IMR-90 (cell line): ENCODE measurements around the gene FAM186B. TPM values are rescaled to one million over a fixed set of nuclear protein-coding genes. Genes with fewer than 3 reads are reported as not detected.
A peak's percentile ranks its signal among the peaks of the same experiment; 100 is the strongest.

Experiments
- ATAC-seq: fragments of 200-7000 bp; cut with Tn5 transposase; 2 replicates; pipeline ENCODE4 v1.9.1; 2020; ENCODE audit warnings: low read depth, mild to moderate bottlenecking, moderate library complexity
- BruUV-seq: library from RNA; stranded (reverse); fragments of 400-500 nt; replicated peaks from 2 replicates; lab custom pipeline; 2021; lab: Mats Ljungman, UMichigan
- CTCF ChIA-PET: fragments of 300-600 bp; formaldehyde crosslinking; extraction: SDS; loops from one replicate; lab custom pipeline; 2021; ENCODE audit warnings: antibody characterized with exemption; lab: Yijun Ruan, JAX
- POLR2A ChIA-PET: fragments of 300-600 bp; sonication (Branson Sonifier 250); formaldehyde crosslinking; loops from one replicate; lab custom pipeline; 2022; ENCODE audit warnings: antibody characterized with exemption; ENCODE audit not compliant: unreplicated experiment; lab: Charles Lee
- DNase-seq: peaks from one replicate; pipeline ENCODE4 v3.0.0; 2013
- H2AFZ ChIP-seq: replicated peaks from 2 replicates; pipeline ENCODE3; 2013; ENCODE audit warnings: low read length, mild to moderate bottlenecking; ENCODE audit not compliant: poor library complexity
- H2AK5ac ChIP-seq: 2 replicates; pipeline ENCODE4 v1.6.1; 2013; ENCODE audit warnings: low read depth, low read length, inconsistent platforms
- H2AK9ac ChIP-seq: replicated peaks from 2 replicates; pipeline ENCODE3; 2013; ENCODE audit warnings: mild to moderate bottlenecking, low read depth, low read length, moderate library complexity; ENCODE audit not compliant: poor library complexity
- H2BK120ac ChIP-seq: 2 replicates; pipeline ENCODE4 v1.6.1; 2013; ENCODE audit warnings: low read depth, low read length, inconsistent platforms
- H2BK15ac ChIP-seq: 3 replicates; pipeline ENCODE4 v1.6.1; 2013; ENCODE audit warnings: low read depth, low read length, inconsistent platforms
- H2BK20ac ChIP-seq: 2 replicates; pipeline ENCODE4 v1.6.1; 2013; ENCODE audit warnings: low read depth, mild to moderate bottlenecking, inconsistent platforms, low read length, moderate library complexity
- H2BK5ac ChIP-seq: 2 replicates; pipeline ENCODE4 v1.6.1; 2013; ENCODE audit warnings: mild to moderate bottlenecking, low read depth, low read length, inconsistent platforms; ENCODE audit not compliant: poor library complexity, severe bottlenecking
- H3K14ac ChIP-seq: replicated peaks from 2 replicates; pipeline ENCODE4 v1.6.1; 2013; ENCODE audit warnings: low read depth, low read length, inconsistent platforms
- H3K18ac ChIP-seq: 2 replicates; pipeline ENCODE4 v1.6.1; 2013; ENCODE audit warnings: low read depth, low read length, control low read depth
- H3K23ac ChIP-seq: 2 replicates; pipeline ENCODE4 v1.6.1; 2013; ENCODE audit warnings: low read depth, low read length, inconsistent platforms
- H3K27ac ChIP-seq: 2 replicates; pipeline ENCODE4 v1.5.1; 2013; ENCODE audit warnings: mild to moderate bottlenecking, control low read depth, low read length; ENCODE audit not compliant: insufficient read depth
- H3K27me3 ChIP-seq: 2 replicates; pipeline ENCODE4 v1.6.1; 2013; ENCODE audit warnings: low read length; ENCODE audit not compliant: control insufficient read depth, insufficient read depth
- H3K36me3 ChIP-seq: 2 replicates; pipeline ENCODE4 v1.6.1; 2013; ENCODE audit warnings: low read length, mixed read lengths; ENCODE audit not compliant: control insufficient read depth, insufficient read depth
- H3K4ac ChIP-seq: 2 replicates; pipeline ENCODE4 v1.6.1; 2013; ENCODE audit warnings: low read depth, low read length, inconsistent platforms
- H3K4me1 ChIP-seq: 2 replicates; pipeline ENCODE4 v1.6.1; 2013; ENCODE audit warnings: low read length, mixed read lengths; ENCODE audit not compliant: control insufficient read depth, insufficient read depth
- H3K4me2 ChIP-seq: 2 replicates; pipeline ENCODE4 v1.6.1; 2013; ENCODE audit warnings: low read depth, mild to moderate bottlenecking, control low read depth, low read length, moderate library complexity
- H3K4me3 ChIP-seq: 2 replicates; pipeline ENCODE4 v1.5.1; 2013; ENCODE audit warnings: low read depth, mild to moderate bottlenecking, control low read depth, low read length, moderate library complexity; ENCODE audit not compliant: insufficient read depth
- H3K56ac ChIP-seq: 2 replicates; pipeline ENCODE4 v1.6.1; 2013; ENCODE audit warnings: low read length, inconsistent platforms; ENCODE audit not compliant: insufficient read depth; ENCODE audit errors: extremely low read depth
- H3K79me1 ChIP-seq, 2 experiments: 2 replicates each; pipeline ENCODE4 v1.6.1; 2013; ENCODE audit warnings: low read length in 2 of 2, inconsistent platforms in 1 of 2, low read depth in 1 of 2
- H3K9ac ChIP-seq: 2 replicates; pipeline ENCODE4 v1.6.1; 2013; ENCODE audit warnings: low read depth, low read length, control low read depth
- H3K9me1 ChIP-seq: 2 replicates; pipeline ENCODE4 v1.6.1; 2013; ENCODE audit warnings: low read length, inconsistent platforms; ENCODE audit not compliant: insufficient read depth
- H3K9me3 ChIP-seq: 2 replicates; pipeline ENCODE4 v1.6.1; 2013; ENCODE audit warnings: low read length; ENCODE audit not compliant: control insufficient read depth, insufficient read depth
- H4K20me1 ChIP-seq: 2 replicates; pipeline ENCODE4 v1.6.1; 2013; ENCODE audit warnings: low read length, inconsistent platforms; ENCODE audit not compliant: insufficient read depth
- H4K5ac ChIP-seq: 2 replicates; pipeline ENCODE4 v1.6.1; 2013; ENCODE audit warnings: mild to moderate bottlenecking, low read depth, low read length, control low read depth
- H4K8ac ChIP-seq, 2 experiments: 2 replicates each; pipeline ENCODE4 v1.6.1; 2013; ENCODE audit warnings: low read depth in 2 of 2, low read length in 2 of 2, control low read depth in 1 of 2, inconsistent platforms in 1 of 2
- H4K91ac ChIP-seq: 2 replicates; pipeline ENCODE4 v1.6.1; 2013; ENCODE audit warnings: low read depth, low read length, inconsistent platforms; ENCODE audit not compliant: insufficient read depth
- BHLHE40 ChIP-seq: fragments of 150-350 bp; IDR thresholded peaks from 2 replicates; pipeline ENCODE4 v1.6.1; 2016; ENCODE audit warnings: mild to moderate bottlenecking, low read depth, low read length
- CHD1 ChIP-seq: IDR thresholded peaks from 2 replicates; pipeline ENCODE4 v1.6.1; 2012; ENCODE audit warnings: low read depth, low read length, improper control_type of control experiment
- CTCF ChIP-seq: conservative IDR thresholded peaks from 2 replicates; pipeline ENCODE4 v1.5.1; 2012; ENCODE audit warnings: mild to moderate bottlenecking, low read depth, low read length, improper control_type of control experiment
- FOS ChIP-seq: fragments of 150-350 bp; IDR thresholded peaks from 2 replicates; pipeline ENCODE4 v1.6.1; 2016; ENCODE audit warnings: low read depth, low read length
- MAZ ChIP-seq: IDR thresholded peaks from 2 replicates; pipeline ENCODE4 v1.6.1; 2012; ENCODE audit warnings: low read depth, mild to moderate bottlenecking, low read length, improper control_type of control experiment, moderate library complexity, borderline replicate concordance
- MXI1 ChIP-seq: IDR thresholded peaks from 2 replicates; pipeline ENCODE4 v1.6.1; 2012; ENCODE audit warnings: low read depth, mild to moderate bottlenecking, low read length, moderate library complexity, borderline replicate concordance
- NFE2L2 ChIP-seq: fragments of 150-350 bp; IDR thresholded peaks from 2 replicates; pipeline ENCODE4 v1.6.1; 2016; ENCODE audit warnings: low read depth, mild to moderate bottlenecking, low read length
- POLR2A ChIP-seq: IDR thresholded peaks from 2 replicates; pipeline ENCODE4 v1.6.1; 2012; ENCODE audit warnings: mild to moderate bottlenecking, low read depth, low read length
- RAD21 ChIP-seq: IDR thresholded peaks from 2 replicates; pipeline ENCODE4 v1.6.1; 2012; ENCODE audit warnings: low read length, improper control_type of control experiment
- RFX5 ChIP-seq: IDR thresholded peaks from 2 replicates; pipeline ENCODE4 v1.8.0; 2012; ENCODE audit warnings: low read depth, mild to moderate bottlenecking, low read length, moderate library complexity
- SMC3 ChIP-seq: fragments of 150-350 bp; IDR thresholded peaks from 2 replicates; pipeline ENCODE4 v1.6.1; 2016; ENCODE audit warnings: low read depth, mild to moderate bottlenecking, antibody characterized with exemption, low read length, moderate library complexity
- USF2 ChIP-seq: fragments of 150-350 bp; IDR thresholded peaks from 2 replicates; pipeline ENCODE4 v1.6.1; 2017; ENCODE audit warnings: mild to moderate bottlenecking, antibody characterized with exemption, low read length, low read depth
- WGBS, 2 experiments: methylation state at CpG; one replicate each; pipeline versions ENCODE4 v1.1.5 to v1.1.7; 2013; ENCODE audit warnings: missing lambda C conversion rate in 2 of 2; ENCODE audit not compliant: insufficient read length in 1 of 2; ENCODE audit errors: extremely low coverage in 2 of 2; 5-methylcytosine and 5-hydroxymethylcytosine counted together
- dilution Hi-C: fragments of 300-500 bp; cut with HindIII; formaldehyde crosslinking; loops from one replicate; pipeline ENCODE4 v1.14.3; 2018; ENCODE audit warnings: low sequenced_read_pairs; ENCODE audit not compliant: unreplicated experiment
- in situ Hi-C: fragments of 300-500 bp; cut with MboI; formaldehyde crosslinking; loops from 3 replicates; pipeline ENCODE4 v1.14.3; 2019; ENCODE audit warnings: low sequenced_read_pairs, inconsistent platforms, mixed read lengths
- intact Hi-C: fragments of 100-400 bp; cut with micrococcal nuclease; formaldehyde crosslinking; loops from 2 replicates; pipeline ENCODE4 v1.10.0; 2022
- polyA plus RNA-seq, 3 experiments: library from polyadenylated mRNA; depleted of rRNA; stranded (reverse); fragments of >200 nt; gene quantifications; 2 replicates each; pipeline ENCODE4 v1.2.3, GENCODE V29; 2012; ENCODE audit warnings: low replicate concordance in 1 of 3
- total RNA-seq: library from RNA; depleted of rRNA; stranded (reverse); fragments of >200 nt; gene quantifications from 2 replicates; pipeline ENCODE4 v1.2.3, GENCODE V29; 2012

Gene FAM186B
- total and polyA plus RNA-seq, 2 of the 4 experiments (the other 2 are of a cell fraction), result 0.10 to 0.18 TPM

GRCh38 chr12:49627752-49628360 lies 22.4 kb upstream of the FAM186B start:
- ATAC-seq (no peak), DNase-seq (peak; percentile 49)
- Histone ChIP-seq H3K9me1 (0 out of 2 replicates have a peak, but pooled peaks cover 3% of the 10 kb centered on the region), H3K4me1 (peaks cover 4% of the 10 kb centered on the region; the same call in 1 of the 2 replicates), H3K36me3 (peaks cover 7% of the 10 kb centered on the region), H3K9me3 (no peaks in the 10 kb centered on the region), H3K23ac (no peak overlapping the region), H3K4me3 (no peak overlapping the region), H2AK5ac (no peak overlapping the region), H4K91ac (no peak overlapping the region), H3K27me3 (no peaks in the 10 kb centered on the region), H2AFZ (no peak overlapping the region), H3K18ac (no peak overlapping the region), H3K4ac (no peak overlapping the region), H2BK120ac (no peak overlapping the region), H2BK15ac (no peak overlapping the region), H3K79me1 (peaks cover 2 to 3% of the 10 kb centered on the region in 2 experiments; a peak in 3 of 4 replicates), H3K9ac (no peak overlapping the region), H2BK5ac (no peak overlapping the region), H3K56ac (no peak overlapping the region), H3K27ac (no peak overlapping the region), H3K14ac (no peak overlapping the region), H3K4me2 (no peak overlapping the region), H4K8ac (no peak overlapping the region), H2AK9ac (no peak overlapping the region), H4K5ac (no peak overlapping the region), H2BK20ac (no peak overlapping the region), H4K20me1 (no peaks in the 10 kb centered on the region)
- TF ChIP-seq MAZ (no peak), CHD1 (no peak), FOS (no peak), NFE2L2 (no peak), POLR2A (no peak), RAD21 (no peak), USF2 (no peak), MXI1 (no peak), SMC3 (no peak), RFX5 (no peak), CTCF (no peak), BHLHE40 (no peak)
- dilution Hi-C loops, result no loop called here
- intact Hi-C loops, result no loop called here
- in situ Hi-C loops, result no loop called here
- WGBS, 2 experiments, result no CpG with 5 or more reads among the region's 3 CpGs
- BruUV-seq, result no TSS peak
- POLR2A ChIA-PET, result interaction anchor here (0.6 kb wide), 1 partner anchor 117 kb away, joined by 3 read pairs; no protein-coding TSS in a partner anchor
- CTCF ChIA-PET, result interaction anchor here (0.6 kb wide), 1 partner anchor 437 kb away, joined by 6 read pairs; no protein-coding TSS in a partner anchor
